ENCODE measurements around the gene LRRC4. TPM values are rescaled to one million over a fixed set of nuclear protein-coding genes. Genes with fewer than 3 reads are reported as not detected.

LRRC4 gene
- total RNA-seq, 1 experiment from 2014 or later: 10.4 TPM

DNA sequence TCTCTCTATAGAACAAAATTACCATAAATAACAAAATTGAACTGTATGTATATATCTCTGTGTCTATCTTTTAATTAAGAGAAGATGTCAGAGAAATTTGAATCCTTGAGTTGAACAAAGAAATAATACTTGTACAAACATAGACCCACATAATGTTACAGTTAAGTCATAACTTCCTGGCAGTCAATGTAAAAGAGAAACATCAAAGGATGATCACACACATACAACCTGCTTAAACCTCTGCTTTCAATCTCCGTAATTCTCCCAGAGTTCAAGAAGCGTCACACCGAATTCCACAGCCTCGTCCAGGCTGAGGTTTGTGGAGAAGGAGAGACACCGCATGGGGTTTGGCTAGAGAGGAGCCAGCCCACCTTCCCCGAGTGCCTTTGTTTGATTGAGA lies 40.1 kb upstream of the LRRC4 start:
- TF ChIP-seq, protein P1, sequence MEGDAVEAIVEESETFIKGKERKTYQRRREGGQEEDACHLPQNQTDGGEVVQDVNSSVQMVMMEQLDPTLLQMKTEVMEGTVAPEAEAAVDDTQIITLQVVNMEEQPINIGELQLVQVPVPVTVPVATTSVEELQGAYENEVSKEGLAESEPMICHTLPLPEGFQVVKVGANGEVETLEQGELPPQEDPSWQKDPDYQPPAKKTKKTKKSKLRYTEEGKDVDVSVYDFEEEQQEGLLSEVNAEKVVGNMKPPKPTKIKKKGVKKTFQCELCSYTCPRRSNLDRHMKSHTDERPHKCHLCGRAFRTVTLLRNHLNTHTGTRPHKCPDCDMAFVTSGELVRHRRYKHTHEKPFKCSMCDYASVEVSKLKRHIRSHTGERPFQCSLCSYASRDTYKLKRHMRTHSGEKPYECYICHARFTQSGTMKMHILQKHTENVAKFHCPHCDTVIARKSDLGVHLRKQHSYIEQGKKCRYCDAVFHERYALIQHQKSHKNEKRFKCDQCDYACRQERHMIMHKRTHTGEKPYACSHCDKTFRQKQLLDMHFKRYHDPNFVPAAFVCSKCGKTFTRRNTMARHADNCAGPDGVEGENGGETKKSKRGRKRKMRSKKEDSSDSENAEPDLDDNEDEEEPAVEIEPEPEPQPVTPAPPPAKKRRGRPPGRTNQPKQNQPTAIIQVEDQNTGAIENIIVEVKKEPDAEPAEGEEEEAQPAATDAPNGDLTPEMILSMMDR (conservative IDR thresholded peaks at IDR 0.05): no peak
- Histone ChIP-seq H2BK12ac (ENCODE audit: insufficient read length, low read depth, low read length) (no peak overlapping the region), H4K91ac (ENCODE audit: insufficient read length, low read depth, low read length) (no peak overlapping the region), H2AFZ (ENCODE audit: low read length) (no peak overlapping the region), H3K14ac (ENCODE audit: insufficient read depth, low read length) (no peak overlapping the region), H3K23me2 (ENCODE audit: insufficient read length, low read depth, low read length, poor library complexity, severe bottlenecking) (no peaks in the 10 kb centered on the region), H3K9me3 (ENCODE audit: control insufficient read depth, low read depth, low read length) (no peaks in the 10 kb centered on the region), H3K9ac (ENCODE audit: extremely low read depth, insufficient read length, low read length) (no peak overlapping the region), H3K79me2 (ENCODE audit: insufficient read depth, low read length) (no peaks in the 10 kb centered on the region), H3K27me3 (ENCODE audit: insufficient read depth, low read length) (no peaks in the 10 kb centered on the region), H2BK5ac (ENCODE audit: insufficient read length, low read length) (no peak overlapping the region), H4K20me1 (ENCODE audit: control insufficient read depth, insufficient read depth, insufficient read length) (no peaks in the 10 kb centered on the region), H4K5ac (ENCODE audit: insufficient read length, low read depth, low read length) (no peak overlapping the region), H2AK5ac (ENCODE audit: insufficient read length, low read length) (no peak overlapping the region), H3K4me1 (ENCODE audit: insufficient read depth, low read length) (no peaks in the 10 kb centered on the region; the same call in 1 of the 2 replicates), H4K8ac (replicated peaks; ENCODE audit: insufficient read length, low read depth, low read length) (no peak overlapping the region), H3K23ac (ENCODE audit: insufficient read length, low read depth, low read length) (no peak overlapping the region), H3K4ac (ENCODE audit: low read depth, low read length) (no peak overlapping the region), H3K18ac (ENCODE audit: insufficient read length, low read depth, low read length) (no peak overlapping the region), H3K4me2 (ENCODE audit: insufficient read depth, insufficient read length, low read length) (no peak overlapping the region), H2BK15ac (ENCODE audit: low read depth, low read length) (no peak overlapping the region), H3K27ac (ENCODE audit: insufficient read length, low read depth, low read length) (no peak overlapping the region), H2BK120ac (ENCODE audit: low read depth, low read length, poor library complexity, severe bottlenecking) (no peak overlapping the region), H3K56ac (ENCODE audit: insufficient read length, low read depth, low read length) (no peak overlapping the region), H2BK20ac (ENCODE audit: low read depth, low read length, poor library complexity, severe bottlenecking) (no peak overlapping the region), H3T11ph (ENCODE audit: low read length) (no peak overlapping the region), H3K79me1 (ENCODE audit: insufficient read depth, low read depth, low read length, poor library complexity, severe bottlenecking) (no peaks in the 10 kb centered on the region)
- no peaks in the 10 kb centered on the region for H3K9me3 Mint-ChIP-seq
- WGBS (ENCODE audit: extremely low coverage, insufficient read length, low lambda C conversion rate): no CpG with 5 or more reads among the region's 6 CpGs
- H3K4me1 Mint-ChIP-seq: peaks cover 8 to 9% of the 10 kb centered on the region in 2 experiments; a peak in 2 of 4 replicates
- H3K27ac Mint-ChIP-seq: no peak overlapping the region; a peak in 1 of 7 replicates
- no peaks in the 10 kb centered on the region for H3K27me3 Mint-ChIP-seq (ENCODE audit: low read depth)
- no peak overlapping the region for H3K4me3 Mint-ChIP-seq
- peaks cover 0 to 8% (median 8%) of the 10 kb centered on the region in 3 experiments; a peak in 5 of 7 replicates for H3K36me3 Mint-ChIP-seq (ENCODE audit: insufficient read depth in 1 of 3, low read depth in 3 of 3)
- DNase-seq: no peak
